Mesodermal cell (in vitro differentiated cells): Measurements from ENCODE around the gene SNX32.

Experiments used
- H3K27ac ChIP-seq: 2 replicates; pipeline ENCODE4 v1.7.0; 2013; ENCODE audit warnings: mild to moderate bottlenecking, low read depth, low read length, moderate library complexity; ENCODE audit not compliant: severe bottlenecking
- H3K36me3 ChIP-seq: 2 replicates; pipeline ENCODE4 v1.7.1; 2013; ENCODE audit warnings: mild to moderate bottlenecking, low read length, moderate library complexity; ENCODE audit not compliant: control insufficient read depth, insufficient read depth
- H3K4me1 ChIP-seq: one replicate; pipeline ENCODE4 v1.7.1; 2013; ENCODE audit warnings: mild to moderate bottlenecking, low read length; ENCODE audit not compliant: insufficient read depth, control insufficient read depth, poor library complexity, severe bottlenecking
- H3K4me3 ChIP-seq: 2 replicates; pipeline ENCODE4 v1.7.0; 2013; ENCODE audit warnings: low read length, control low read depth, mild to moderate bottlenecking; ENCODE audit not compliant: insufficient read depth, poor library complexity, severe bottlenecking; ENCODE audit errors: extremely low read depth
- H3K9me3 ChIP-seq: 2 replicates; pipeline ENCODE4 v1.7.1; 2013; ENCODE audit warnings: mild to moderate bottlenecking, low read length, moderate library complexity; ENCODE audit not compliant: control insufficient read depth
- WGBS, 2 experiments: methylation state at CpG; one replicate each; pipeline ENCODE4 v1.1.5; 2013; ENCODE audit warnings: missing lambda C conversion rate in 2 of 2; ENCODE audit not compliant: insufficient coverage in 2 of 2; 5-methylcytosine and 5-hydroxymethylcytosine counted together

Gene SNX32

DNA sequence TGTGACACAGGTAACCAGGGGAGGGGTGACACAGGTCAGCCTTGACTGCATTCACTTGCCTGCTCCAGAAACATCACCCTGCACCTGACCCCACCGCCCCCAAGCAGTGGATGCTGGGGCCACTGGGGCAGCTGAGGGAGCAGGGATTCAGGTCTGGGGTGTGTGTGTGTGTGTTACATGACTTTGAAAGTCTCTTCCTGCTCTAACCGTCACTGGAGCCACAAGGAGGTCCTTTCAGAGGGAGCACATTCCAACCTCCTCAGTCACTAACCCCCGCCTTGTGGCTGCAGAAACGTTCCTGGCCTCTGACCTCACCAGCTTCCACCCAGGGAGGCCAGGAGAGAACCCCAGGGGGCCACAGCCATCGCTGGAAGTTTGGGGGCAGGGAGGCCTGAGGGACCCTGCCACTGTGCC, 69.3 kb downstream of the SNX32 start:
- WGBS, 2 experiments = 0 to 8% methylated on average over 2 of the region's 5 CpGs
- no peak overlapping the region for H3K4me3 ChIP-seq
- peak overlapping the region; percentile 75 for H3K27ac ChIP-seq
- H3K9me3 ChIP-seq = no peaks in the 10 kb centered on the region
- H3K36me3 ChIP-seq = peaks cover 4% of the 10 kb centered on the region
- H3K4me1 ChIP-seq = peaks cover 34% of the 10 kb centered on the region
